GM19397 (cell line): ENCODE measurements around the gene ADGRL1.
"Not testable (repeated sequence)": the region's sequence is repeated elsewhere in the genome, so short reads cannot be mapped to it uniquely, and the experiment has no call there.

ENCODE experiments used
- ATAC-seq: cut with Tn5 transposase; IDR thresholded peaks from one replicate; pipeline ENCODE4 v1.9.1; 2021; ENCODE audit warnings: mild to moderate bottlenecking, moderate library complexity; ENCODE audit not compliant: unreplicated experiment

ADGRL1 gene

DNA sequence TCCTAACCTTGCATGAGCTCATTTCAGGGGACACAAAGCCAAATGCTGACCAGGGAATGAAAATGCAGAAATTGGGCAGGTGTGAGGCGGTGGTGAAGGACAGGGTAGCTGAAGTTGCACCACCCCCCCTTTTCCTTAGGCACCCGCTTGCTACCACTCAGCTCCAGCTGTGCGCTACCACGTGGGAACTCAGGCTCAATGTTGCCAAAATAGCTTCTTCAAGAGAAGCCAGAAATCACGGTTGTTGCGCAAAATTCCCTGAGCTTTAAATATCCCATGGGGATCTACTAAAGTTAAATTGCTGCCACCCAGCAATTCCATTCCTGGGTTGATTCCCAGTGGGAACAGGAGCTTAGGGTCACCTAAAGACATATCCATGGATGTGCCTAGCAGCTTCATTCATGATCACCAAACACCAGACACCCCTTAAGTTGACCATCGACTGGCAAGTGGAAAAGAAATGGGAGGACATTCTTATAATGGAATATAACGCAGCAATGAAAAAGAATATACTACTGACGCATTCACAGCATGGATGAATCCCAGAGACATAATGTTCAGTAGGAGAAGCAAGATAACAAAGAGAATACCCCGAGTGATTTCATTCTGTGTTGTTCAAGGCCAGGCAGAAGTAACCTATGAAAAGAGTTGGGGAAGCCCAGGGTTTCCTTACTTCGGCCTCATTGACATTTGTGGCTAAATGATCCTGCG is 12.8 kb upstream of the ADGRL1 start:
- no peak for ATAC-seq

- not testable (repeated sequence) for ATAC-seq
Measured at GRCh38 chr19:14217886-14218285, 11.9 kb upstream of the ADGRL1 start.

DNA sequence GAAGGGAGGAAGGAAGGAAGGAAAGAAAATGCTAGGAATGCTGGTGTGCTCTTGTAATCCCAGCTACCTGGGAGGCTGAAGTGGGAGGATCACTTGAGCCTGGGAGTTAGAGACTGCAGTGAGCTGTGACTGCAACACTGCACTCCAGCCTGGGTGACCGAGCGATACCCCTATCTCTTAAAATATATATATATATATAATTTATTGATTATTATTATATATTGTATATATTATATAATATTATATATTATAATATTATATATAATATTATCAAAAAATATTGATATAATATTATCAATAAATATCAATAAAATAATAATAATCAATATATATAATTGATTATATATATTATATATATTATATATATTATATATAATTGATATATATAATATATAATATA is 8.6 kb upstream of the ADGRL1 start:
- no peak for ATAC-seq

DNA sequence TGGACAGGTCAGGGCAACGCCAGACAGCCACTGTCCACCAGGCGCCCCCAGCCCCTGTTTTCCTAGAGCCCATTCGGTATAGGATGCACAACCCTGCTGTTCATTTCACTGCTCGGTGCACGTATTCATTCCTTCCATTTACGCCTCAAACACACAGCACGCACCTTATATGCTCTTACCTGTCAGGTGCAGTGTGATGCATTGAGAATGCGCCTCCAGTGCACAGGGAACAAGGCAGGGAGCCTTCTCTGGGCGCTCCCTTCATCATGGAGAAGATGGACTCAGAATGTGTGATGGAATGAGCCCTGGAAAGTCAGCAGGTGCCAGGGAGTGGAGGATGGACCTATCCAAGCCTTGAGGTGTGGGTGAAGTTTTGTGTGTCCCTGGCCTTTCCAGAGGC is 4.2 kb upstream of the ADGRL1 start:
- ATAC-seq = not testable (repeated sequence)

DNA sequence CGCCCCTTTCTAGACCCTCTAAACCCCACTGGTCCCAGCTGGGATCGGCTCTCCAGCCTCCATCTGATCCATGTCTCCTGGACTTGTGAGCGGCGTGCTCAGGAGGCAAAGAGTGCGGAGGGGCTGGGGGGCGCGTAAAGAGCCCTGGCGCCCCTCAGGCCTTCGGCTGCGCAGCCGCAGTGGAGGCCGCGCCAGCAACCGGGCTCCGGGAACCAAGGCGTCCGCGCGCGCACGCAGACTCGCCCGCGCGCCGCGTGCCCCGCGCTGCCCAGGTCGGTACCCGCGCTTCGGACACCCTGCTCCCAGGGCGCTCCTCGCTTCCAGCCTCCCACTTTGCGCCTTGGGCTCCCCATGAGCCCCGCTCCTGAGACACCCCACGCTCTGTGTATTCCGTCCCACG is 3.4 kb upstream of the ADGRL1 start:
- not testable (repeated sequence) for ATAC-seq

- not testable (repeated sequence) for ATAC-seq
Measured at GRCh38 chr19:14208496-14208895, 2.5 kb upstream of the ADGRL1 start.

- ATAC-seq = not testable (repeated sequence)
Measured at GRCh38 chr19:14207796-14208195, 1.8 kb upstream of the ADGRL1 start.

- not testable (repeated sequence) for ATAC-seq
Measured at GRCh38 chr19:14206737-14207726, 1.1 kb upstream of the ADGRL1 start.

GRCh38 chr19:14206308-14206707 is 339 bp upstream of the ADGRL1 start:
- ATAC-seq = not testable (repeated sequence)

DNA sequence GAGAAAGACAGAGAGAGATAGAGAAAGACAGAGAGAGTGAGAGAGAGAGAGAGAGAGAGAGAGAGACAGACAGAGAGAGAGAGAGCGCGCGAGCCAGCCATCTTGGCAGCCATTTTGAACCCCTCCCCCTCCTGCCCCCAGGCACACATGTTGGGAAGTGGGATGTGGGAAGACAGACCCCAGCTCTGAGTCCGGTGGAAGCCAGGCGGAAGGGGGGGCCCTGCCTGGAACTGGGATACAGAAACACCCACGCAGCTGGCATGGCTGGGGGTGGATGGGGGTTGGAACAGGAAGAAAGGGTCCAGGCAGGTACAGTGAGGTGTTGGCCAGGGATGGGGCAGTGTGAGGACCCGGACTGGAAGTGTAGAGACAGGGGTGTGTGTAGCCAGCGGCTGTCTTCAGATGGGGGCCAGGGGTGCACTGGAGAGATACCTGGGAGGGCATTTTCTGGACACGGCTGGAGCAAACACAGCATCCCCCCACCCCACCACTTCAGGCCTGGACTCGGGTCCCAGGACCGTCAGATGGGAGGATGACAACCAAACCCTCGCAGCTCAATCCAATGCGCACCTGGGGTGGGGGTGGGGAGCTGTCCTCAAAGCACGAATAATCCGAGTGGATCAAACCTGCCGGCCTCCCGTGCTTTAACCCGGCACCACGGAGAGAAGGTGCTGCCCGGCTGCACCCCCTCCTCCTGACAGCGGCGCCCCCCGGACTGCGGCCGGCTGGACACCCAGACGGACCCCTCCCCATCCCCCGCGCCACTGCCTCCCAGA is 1.1 kb downstream of the ADGRL1 start:
- ATAC-seq = not testable (repeated sequence)

DNA sequence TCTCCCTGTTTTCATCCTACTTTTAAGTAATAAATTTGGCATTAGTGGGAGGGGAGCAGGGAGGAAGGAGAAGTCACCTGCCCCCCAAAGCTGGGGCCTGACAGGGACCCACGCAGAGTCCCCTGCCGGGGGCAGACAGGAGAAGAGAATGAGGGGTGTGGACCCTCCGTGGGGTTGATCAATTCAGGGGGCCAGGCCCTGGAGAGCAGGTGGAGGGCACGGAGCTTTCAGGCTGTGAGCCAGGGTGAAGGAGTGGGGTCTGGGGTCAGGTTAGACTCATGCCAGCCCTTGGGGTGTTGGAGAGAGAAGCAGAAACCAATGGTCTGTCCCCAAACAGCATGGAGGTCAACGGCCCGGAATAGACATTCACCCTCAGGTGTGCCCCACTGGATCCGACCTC is 1.8 kb downstream of the ADGRL1 start:
- ATAC-seq = not testable (repeated sequence)

GRCh38 chr19:14203788-14204187 is 2.2 kb downstream of the ADGRL1 start:
- ATAC-seq = not testable (repeated sequence)

DNA sequence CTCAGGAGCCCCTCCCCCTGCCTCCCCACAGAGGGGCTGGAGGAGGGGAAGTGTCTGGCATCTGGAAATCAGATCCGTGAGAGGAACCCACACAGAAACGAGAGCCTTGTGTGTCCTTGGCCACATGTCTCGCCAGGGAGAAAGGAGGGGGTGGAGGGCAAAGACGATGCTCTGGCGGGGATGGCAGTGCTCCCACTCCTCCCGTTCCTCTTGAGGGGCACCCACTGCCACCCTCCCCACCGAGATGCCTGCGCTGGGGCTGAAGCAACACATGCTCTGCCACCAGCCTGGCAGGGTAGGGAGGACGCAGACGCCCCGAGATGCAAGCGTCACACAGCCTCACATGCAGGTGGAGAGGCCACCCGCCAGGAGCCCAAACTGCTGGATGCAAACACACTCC is 2.8 kb downstream of the ADGRL1 start:
- ATAC-seq = no peak

GRCh38 chr19:14201481-14201880 is 4.5 kb downstream of the ADGRL1 start:
- not testable (repeated sequence) for ATAC-seq

DNA sequence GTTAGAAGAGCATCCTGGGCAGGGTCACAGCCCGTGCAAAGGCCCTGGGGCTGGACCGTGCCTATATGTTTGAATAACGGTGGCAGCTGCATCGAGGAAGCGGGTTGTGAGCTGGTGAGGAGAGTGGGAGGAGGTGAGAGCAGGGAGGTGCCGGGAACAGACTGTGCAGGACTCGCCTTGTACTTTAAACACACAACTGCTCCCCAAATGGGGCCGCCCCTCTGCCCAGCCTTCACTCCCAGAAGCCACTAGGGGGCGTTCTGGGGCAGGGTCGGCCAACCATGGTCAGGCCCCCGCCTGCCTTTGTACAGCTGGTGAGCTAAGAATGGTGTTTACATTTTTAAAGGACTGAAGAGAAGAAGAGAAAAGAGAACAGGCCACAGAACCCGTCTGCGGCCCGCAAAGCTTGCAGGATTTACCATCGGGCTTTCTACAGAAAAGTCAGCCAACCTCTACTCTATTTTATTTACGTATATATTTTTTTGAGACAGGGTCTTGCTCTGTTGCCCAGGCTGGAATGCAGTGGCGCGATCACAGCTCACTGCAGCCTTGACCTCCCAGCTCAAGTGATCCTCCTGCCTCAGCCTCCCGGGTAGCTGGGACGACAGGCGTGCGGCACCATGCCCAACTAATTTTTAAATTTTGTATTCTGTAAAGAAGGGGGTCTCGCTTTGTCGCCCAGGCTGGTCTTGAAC is 5.7 kb downstream of the ADGRL1 start:
- ATAC-seq = not testable (repeated sequence)

DNA sequence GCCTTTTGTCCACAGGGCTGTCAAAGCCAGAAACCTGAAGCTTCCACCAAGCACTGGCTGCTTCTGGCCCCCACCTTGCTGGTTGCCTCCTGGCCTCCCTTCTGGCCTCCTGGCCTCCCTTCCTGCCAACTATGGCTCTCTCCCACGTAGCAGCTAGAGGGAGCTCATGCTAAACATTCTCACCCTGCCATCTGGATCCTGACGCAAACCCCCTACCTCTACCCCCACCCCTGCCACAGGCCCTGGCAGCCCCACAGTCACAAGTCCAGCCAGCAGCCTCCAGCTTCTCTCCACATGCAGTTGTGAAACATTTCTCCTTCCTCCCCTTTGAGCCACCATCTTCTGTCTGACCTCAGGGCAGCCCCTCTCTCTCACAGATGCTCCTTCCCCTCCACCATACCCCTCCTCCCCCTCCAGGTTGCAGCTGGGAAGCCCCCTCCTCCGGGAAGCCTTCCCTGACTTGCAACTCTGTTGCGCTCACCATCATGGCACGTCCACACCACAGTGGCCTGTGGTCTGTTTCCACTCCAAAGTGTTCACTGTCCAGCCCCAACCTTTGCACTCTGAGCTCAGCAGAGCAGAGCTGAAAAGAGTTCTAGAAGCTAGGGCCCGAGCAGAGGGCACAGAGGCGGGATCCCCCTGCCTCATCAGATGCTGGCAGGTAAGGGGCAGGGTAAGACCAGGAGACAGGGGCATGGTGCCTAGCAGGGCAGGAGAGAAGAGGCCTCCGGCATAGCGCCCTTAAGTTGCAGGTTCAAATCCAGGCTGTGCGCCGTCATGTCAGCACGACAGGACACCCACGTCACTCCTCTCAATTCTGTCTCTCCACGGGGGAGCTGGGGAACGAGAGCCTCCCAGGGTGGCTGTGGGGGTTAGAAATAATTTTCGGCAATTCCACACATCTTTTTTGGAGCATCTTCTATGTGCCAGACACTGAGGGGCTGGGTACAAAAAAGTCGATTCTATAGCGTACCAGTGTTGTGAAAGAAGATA is 7.3 kb downstream of the ADGRL1 start:
- no peak for ATAC-seq

GRCh38 chr19:14197882-14198281 is 8.1 kb downstream of the ADGRL1 start:
- no peak for ATAC-seq

GRCh38 chr19:14197288-14197687 is 8.7 kb downstream of the ADGRL1 start:
- not testable (repeated sequence) for ATAC-seq

DNA sequence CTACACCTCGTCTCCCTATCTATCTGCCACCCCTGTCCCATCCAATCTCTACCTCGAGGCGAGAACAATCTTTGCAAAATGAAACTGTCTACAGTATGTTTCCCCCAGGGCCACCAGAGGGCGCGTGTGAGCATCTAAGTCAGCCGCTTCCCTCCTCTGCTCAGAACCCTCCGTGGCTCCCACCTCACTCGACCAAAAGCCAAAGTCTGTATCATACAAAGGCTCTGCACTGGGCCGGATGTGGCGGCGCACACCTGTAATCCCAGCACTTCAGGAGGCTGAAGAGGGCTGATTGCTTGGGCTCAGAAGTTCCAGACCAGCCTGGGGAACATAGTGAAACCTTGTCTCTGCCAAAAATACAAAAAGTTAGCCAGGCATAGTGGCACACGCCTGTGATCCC is 9.9 kb downstream of the ADGRL1 start:
- not testable (repeated sequence) for ATAC-seq
